ENCODE results near the gene PCSK2.

PCSK2 gene

GRCh38 chr20:17491041-17491440 lies 264.2 kb downstream of the PCSK2 start:
- H3K79me2 ChIP-seq (ENCODE audit: control insufficient read depth, insufficient read depth, low read length, poor library complexity) = no peaks in the 10 kb centered on the region
- no peak overlapping the region for H3K9ac ChIP-seq (ENCODE audit: low read length)
- H3K4ac ChIP-seq (ENCODE audit: low read depth, low read length) = no peak overlapping the region
- no peak overlapping the region for H3K23ac ChIP-seq (ENCODE audit: low read length)
- no peaks in the 10 kb centered on the region for H3K27me3 ChIP-seq (ENCODE audit: insufficient read depth, low read length)
- H2BK12ac ChIP-seq (ENCODE audit: low read length) = no peak overlapping the region
- H2BK5ac ChIP-seq (ENCODE audit: low read depth, low read length, poor library complexity) = no peak overlapping the region
- H2AK5ac ChIP-seq (ENCODE audit: low read length) = no peak overlapping the region
- H2BK120ac ChIP-seq (ENCODE audit: insufficient read depth, low read length, poor library complexity) = no peak overlapping the region
- no peak overlapping the region for H3K14ac ChIP-seq (ENCODE audit: low read length)
- H3K4me2 ChIP-seq (ENCODE audit: low read length) = no peak overlapping the region
- no peak overlapping the region for H3K18ac ChIP-seq (ENCODE audit: low read length)
- H3K4me1 ChIP-seq (ENCODE audit: control insufficient read depth in 1 of 2, insufficient read depth in 2 of 2, low read length in 2 of 2) = no peaks in the 10 kb centered on the region
- H3K9me3 ChIP-seq (ENCODE audit: insufficient read depth, low read depth, low read length) = peaks cover 2% of the 10 kb centered on the region
- H3K36me3 ChIP-seq (ENCODE audit: control insufficient read depth in 1 of 2, insufficient read depth in 2 of 2, low read length in 2 of 2) = no peaks in the 10 kb centered on the region
- H3K4me3 ChIP-seq (ENCODE audit: low read depth, low read length) = no peak overlapping the region
- H4K8ac ChIP-seq (ENCODE audit: low read depth, low read length) = no peak overlapping the region
- no peak for DNase-seq
- no peak overlapping the region for H3K27ac ChIP-seq (ENCODE audit: low read depth, low read length)
- no CpG with 5 or more reads among the region's 11 CpGs for WGBS (ENCODE audit: extremely low coverage, insufficient coverage, insufficient read length)
- no peak overlapping the region for H4K91ac ChIP-seq (ENCODE audit: low read depth, low read length)
- no peaks in the 10 kb centered on the region for H3K79me1 ChIP-seq (ENCODE audit: low read length)
- no peak overlapping the region for H4K12ac ChIP-seq (ENCODE audit: low read depth, low read length)
- no peak overlapping the region for H2AFZ ChIP-seq (ENCODE audit: insufficient read depth, low read length, poor library complexity)

GRCh38 chr20:17491488-17491887 lies 264.6 kb downstream of the PCSK2 start:
- no peak overlapping the region for H4K91ac ChIP-seq (ENCODE audit: low read depth, low read length)
- DNase-seq = no peak

GRCh38 chr20:17493173-17493572 lies 266.3 kb downstream of the PCSK2 start:
- H3K36me3 ChIP-seq (ENCODE audit: control insufficient read depth in 1 of 2, insufficient read depth in 2 of 2, low read length in 2 of 2) = no peaks in the 10 kb centered on the region
- H3K4me1 ChIP-seq (ENCODE audit: control insufficient read depth in 1 of 2, insufficient read depth in 2 of 2, low read length in 2 of 2) = no peaks in the 10 kb centered on the region
- H3K27ac ChIP-seq (ENCODE audit: low read depth, low read length) = no peak overlapping the region
- no peaks in the 10 kb centered on the region for H3K79me1 ChIP-seq (ENCODE audit: low read length)
- H2BK5ac ChIP-seq (ENCODE audit: low read depth, low read length, poor library complexity) = no peak overlapping the region
- H4K91ac ChIP-seq (ENCODE audit: low read depth, low read length) = no peak overlapping the region
- H4K8ac ChIP-seq (ENCODE audit: low read depth, low read length) = no peak overlapping the region
- H3K4me3 ChIP-seq (ENCODE audit: low read depth, low read length) = no peak overlapping the region
- no peak overlapping the region for H3K23ac ChIP-seq (ENCODE audit: low read length)
- H3K9ac ChIP-seq (ENCODE audit: low read length) = no peak overlapping the region
- no peak overlapping the region for H2BK12ac ChIP-seq (ENCODE audit: low read length)
- peaks cover 2% of the 10 kb centered on the region for H3K9me3 ChIP-seq (ENCODE audit: insufficient read depth, low read depth, low read length)
- H3K27me3 ChIP-seq (ENCODE audit: insufficient read depth, low read length) = no peaks in the 10 kb centered on the region
- H3K14ac ChIP-seq (ENCODE audit: low read length) = no peak overlapping the region
- DNase-seq = no peak
- no peak overlapping the region for H4K12ac ChIP-seq (ENCODE audit: low read depth, low read length)
- H3K18ac ChIP-seq (ENCODE audit: low read length) = no peak overlapping the region
- no peak overlapping the region for H3K4ac ChIP-seq (ENCODE audit: low read depth, low read length)
- no peak overlapping the region for H2AFZ ChIP-seq (ENCODE audit: insufficient read depth, low read length, poor library complexity)
- no peak overlapping the region for H2BK120ac ChIP-seq (ENCODE audit: insufficient read depth, low read length, poor library complexity)
- WGBS (ENCODE audit: extremely low coverage, insufficient coverage, insufficient read length) = no CpG with 5 or more reads among the region's 2 CpGs
- H2AK5ac ChIP-seq (ENCODE audit: low read length) = no peak overlapping the region
- H3K4me2 ChIP-seq (ENCODE audit: low read length) = no peak overlapping the region
- H3K79me2 ChIP-seq (ENCODE audit: control insufficient read depth, insufficient read depth, low read length, poor library complexity) = no peaks in the 10 kb centered on the region

More at GRCh38 chr20:17491488-17491887, 264.6 kb downstream of the PCSK2 start:
- Histone ChIP-seq H2BK5ac (ENCODE audit: low read depth, low read length, poor library complexity) (no peak overlapping the region), H3K23ac (ENCODE audit: low read length) (no peak overlapping the region), H2AFZ (ENCODE audit: insufficient read depth, low read length, poor library complexity) (no peak overlapping the region), H4K8ac (ENCODE audit: low read depth, low read length) (no peak overlapping the region), H3K27ac (ENCODE audit: low read depth, low read length) (no peak overlapping the region), H3K79me1 (ENCODE audit: low read length) (no peaks in the 10 kb centered on the region), H2BK120ac (ENCODE audit: insufficient read depth, low read length, poor library complexity) (no peak overlapping the region), H3K4me3 (ENCODE audit: low read depth, low read length) (no peak overlapping the region), H3K36me3 (ENCODE audit: control insufficient read depth in 1 of 2, insufficient read depth in 2 of 2, low read length in 2 of 2) (no peaks in the 10 kb centered on the region), H2BK12ac (ENCODE audit: low read length) (no peak overlapping the region), H3K9ac (ENCODE audit: low read length) (no peak overlapping the region), H3K27me3 (ENCODE audit: insufficient read depth, low read length) (no peaks in the 10 kb centered on the region), H3K79me2 (ENCODE audit: control insufficient read depth, insufficient read depth, low read length, poor library complexity) (no peaks in the 10 kb centered on the region), H2AK5ac (ENCODE audit: low read length) (no peak overlapping the region), H3K4me2 (ENCODE audit: low read length) (no peak overlapping the region), H3K4me1 (ENCODE audit: control insufficient read depth in 1 of 2, insufficient read depth in 2 of 2, low read length in 2 of 2) (no peaks in the 10 kb centered on the region), H3K18ac (ENCODE audit: low read length) (no peak overlapping the region), H3K9me3 (ENCODE audit: insufficient read depth, low read depth, low read length) (peaks cover 2% of the 10 kb centered on the region), H3K4ac (ENCODE audit: low read depth, low read length) (no peak overlapping the region), H4K12ac (ENCODE audit: low read depth, low read length) (no peak overlapping the region), H3K14ac (ENCODE audit: low read length) (no peak overlapping the region)
- WGBS (ENCODE audit: extremely low coverage, insufficient coverage, insufficient read length) = no CpG with 5 or more reads among the region's 4 CpGs

GRCh38 chr20:17494201-17494600 lies 267.4 kb downstream of the PCSK2 start:
- no peak overlapping the region for H3K9ac ChIP-seq (ENCODE audit: low read length)
- H3K27me3 ChIP-seq (ENCODE audit: insufficient read depth, low read length) = no peaks in the 10 kb centered on the region
- no peak overlapping the region for H2BK5ac ChIP-seq (ENCODE audit: low read depth, low read length, poor library complexity)
- H3K18ac ChIP-seq (ENCODE audit: low read length) = no peak overlapping the region
- no peaks in the 10 kb centered on the region for H3K79me2 ChIP-seq (ENCODE audit: control insufficient read depth, insufficient read depth, low read length, poor library complexity)
- H3K4me2 ChIP-seq (ENCODE audit: low read length) = no peak overlapping the region
- H2BK120ac ChIP-seq (ENCODE audit: insufficient read depth, low read length, poor library complexity) = no peak overlapping the region
- WGBS (ENCODE audit: extremely low coverage, insufficient coverage, insufficient read length) = no CpG with 5 or more reads among the region's 7 CpGs
- H3K14ac ChIP-seq (ENCODE audit: low read length) = no peak overlapping the region
- H4K12ac ChIP-seq (ENCODE audit: low read depth, low read length) = no peak overlapping the region
- no peaks in the 10 kb centered on the region for H3K4me1 ChIP-seq (ENCODE audit: control insufficient read depth in 1 of 2, insufficient read depth in 2 of 2, low read length in 2 of 2)
- no peak overlapping the region for H2BK12ac ChIP-seq (ENCODE audit: low read length)
- no peak overlapping the region for H2AFZ ChIP-seq (ENCODE audit: insufficient read depth, low read length, poor library complexity)
- no peak overlapping the region for H3K4me3 ChIP-seq (ENCODE audit: low read depth, low read length)
- H3K36me3 ChIP-seq (ENCODE audit: control insufficient read depth in 1 of 2, insufficient read depth in 2 of 2, low read length in 2 of 2) = no peaks in the 10 kb centered on the region
- no peak overlapping the region for H3K23ac ChIP-seq (ENCODE audit: low read length)
- H3K27ac ChIP-seq (ENCODE audit: low read depth, low read length) = no peak overlapping the region
- H3K9me3 ChIP-seq (ENCODE audit: insufficient read depth, low read depth, low read length) = peaks cover 2% of the 10 kb centered on the region
- H4K8ac ChIP-seq (ENCODE audit: low read depth, low read length) = no peak overlapping the region
- H2AK5ac ChIP-seq (ENCODE audit: low read length) = no peak overlapping the region
- H3K4ac ChIP-seq (ENCODE audit: low read depth, low read length) = no peak overlapping the region
- H3K79me1 ChIP-seq (ENCODE audit: low read length) = no peaks in the 10 kb centered on the region
- H4K91ac ChIP-seq (ENCODE audit: low read depth, low read length) = no peak overlapping the region
- DNase-seq = no peak
